ENCODE data around the gene CXCL13.

GRCh38 chr4:77629885-77630284, 24.3 kb downstream of the CXCL13 start:
- TF ChIP-seq EZH2 (IDR thresholded peaks at IDR 0.05; ENCODE audit: low read depth), result no peak
- TF ChIP-seq CTCF (conservative IDR thresholded peaks at IDR 0.05), result no peak

All from PC-9 (cell line).